Esophagus squamous epithelium (tissue), 4 donors: ENCODE results near the gene PBX3.

Experiments used
- POLR2A ChIP-seq, 4 donors: fragments of 450-650 bp; IDR thresholded peaks; one replicate each; pipeline ENCODE4 v1.6.1; 2017; ENCODE audit warnings: antibody characterized with exemption in 4 of 4, mild to moderate bottlenecking in 4 of 4, moderate library complexity in 3 of 4
- TF ChIP-seq, protein P1 (sequence below), 6 experiments: fragments of 450-650 bp in 4 of 6; fragments of 200-600 bp in 2 of 6; sonication (generic) in 2 of 6; IDR thresholded peaks; one replicate each; pipeline ENCODE4 v1.5.1; 2016 to 2019; ENCODE audit warnings: antibody characterized with exemption in 6 of 6, mild to moderate bottlenecking in 4 of 6, moderate library complexity in 4 of 6

DNA sequence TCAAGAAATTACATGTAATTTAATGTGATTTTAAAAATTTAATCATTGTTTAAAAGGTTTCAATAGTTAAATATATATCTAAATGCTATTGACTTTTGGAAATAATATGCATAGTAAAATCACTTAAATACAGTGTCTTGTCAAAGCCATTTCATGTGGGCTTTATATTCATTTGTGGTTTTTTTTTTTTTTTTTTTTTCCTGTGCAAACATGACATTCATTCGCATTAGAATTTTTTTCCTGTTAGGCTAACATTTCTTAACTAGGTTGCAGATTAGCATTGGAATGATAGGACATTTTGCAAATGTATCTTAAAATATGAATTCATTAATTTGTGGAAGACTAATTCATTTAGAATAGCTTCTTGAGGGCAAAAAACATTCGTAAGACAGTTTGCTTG is 149.8 kb downstream of the PBX3 start:
- TF ChIP-seq, protein P1, sequence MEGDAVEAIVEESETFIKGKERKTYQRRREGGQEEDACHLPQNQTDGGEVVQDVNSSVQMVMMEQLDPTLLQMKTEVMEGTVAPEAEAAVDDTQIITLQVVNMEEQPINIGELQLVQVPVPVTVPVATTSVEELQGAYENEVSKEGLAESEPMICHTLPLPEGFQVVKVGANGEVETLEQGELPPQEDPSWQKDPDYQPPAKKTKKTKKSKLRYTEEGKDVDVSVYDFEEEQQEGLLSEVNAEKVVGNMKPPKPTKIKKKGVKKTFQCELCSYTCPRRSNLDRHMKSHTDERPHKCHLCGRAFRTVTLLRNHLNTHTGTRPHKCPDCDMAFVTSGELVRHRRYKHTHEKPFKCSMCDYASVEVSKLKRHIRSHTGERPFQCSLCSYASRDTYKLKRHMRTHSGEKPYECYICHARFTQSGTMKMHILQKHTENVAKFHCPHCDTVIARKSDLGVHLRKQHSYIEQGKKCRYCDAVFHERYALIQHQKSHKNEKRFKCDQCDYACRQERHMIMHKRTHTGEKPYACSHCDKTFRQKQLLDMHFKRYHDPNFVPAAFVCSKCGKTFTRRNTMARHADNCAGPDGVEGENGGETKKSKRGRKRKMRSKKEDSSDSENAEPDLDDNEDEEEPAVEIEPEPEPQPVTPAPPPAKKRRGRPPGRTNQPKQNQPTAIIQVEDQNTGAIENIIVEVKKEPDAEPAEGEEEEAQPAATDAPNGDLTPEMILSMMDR (IDR thresholded peaks at IDR 0.05), result no peak
- no peak for TF ChIP-seq POLR2A (IDR thresholded peaks at IDR 0.05)
